ENCODE measurements around the gene PRR5.

- TF ChIP-seq POLR2AphosphoS5 (IDR thresholded peaks at IDR 0.05) (no peak), POLR2A (IDR thresholded peaks at IDR 0.05) (no peak), CTCF (IDR thresholded peaks at IDR 0.05) (no peak), EP300 (IDR thresholded peaks at IDR 0.05) (no peak)
These were observed 31.6 kb upstream of the PRR5 start for GRCh38 chr22:44670220-44670988.
